Measurements from ENCODE around the gene AIM2.
"Not testable (repeated sequence)": the region's sequence is repeated elsewhere in the genome, so short reads cannot be mapped to it uniquely, and the experiment has no call there.

AIM2 gene, protein sequence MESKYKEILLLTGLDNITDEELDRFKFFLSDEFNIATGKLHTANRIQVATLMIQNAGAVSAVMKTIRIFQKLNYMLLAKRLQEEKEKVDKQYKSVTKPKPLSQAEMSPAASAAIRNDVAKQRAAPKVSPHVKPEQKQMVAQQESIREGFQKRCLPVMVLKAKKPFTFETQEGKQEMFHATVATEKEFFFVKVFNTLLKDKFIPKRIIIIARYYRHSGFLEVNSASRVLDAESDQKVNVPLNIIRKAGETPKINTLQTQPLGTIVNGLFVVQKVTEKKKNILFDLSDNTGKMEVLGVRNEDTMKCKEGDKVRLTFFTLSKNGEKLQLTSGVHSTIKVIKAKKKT

GRCh38 chr1:159076438-159077119 is at the start of gene AIM2:
AIM2 (minus strand) TSS chr1:159076766; CDS start chr1:159073499, 3,267 bp downstream.
- no peak for DNase-seq

DNA sequence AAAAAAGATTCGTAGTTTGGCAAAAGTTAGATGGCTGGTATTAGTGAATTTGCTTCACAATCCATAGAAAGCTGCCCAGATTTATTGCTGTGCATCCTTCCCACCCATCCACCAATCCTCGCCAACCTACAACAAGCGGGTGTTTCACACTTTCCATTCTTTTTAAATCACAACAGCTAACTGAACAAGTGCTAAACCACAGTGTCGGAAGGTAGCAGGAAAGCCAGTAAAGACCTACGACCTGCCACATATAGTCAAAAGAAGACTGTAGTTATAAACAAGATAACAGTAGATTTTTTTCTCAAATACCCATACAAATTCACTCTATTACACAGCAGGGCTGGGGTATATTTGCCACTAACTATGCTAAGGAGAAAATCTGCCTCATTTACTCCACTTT is 47.0 kb upstream of the AIM2 start:
- DNase-seq, result no peak

DNA sequence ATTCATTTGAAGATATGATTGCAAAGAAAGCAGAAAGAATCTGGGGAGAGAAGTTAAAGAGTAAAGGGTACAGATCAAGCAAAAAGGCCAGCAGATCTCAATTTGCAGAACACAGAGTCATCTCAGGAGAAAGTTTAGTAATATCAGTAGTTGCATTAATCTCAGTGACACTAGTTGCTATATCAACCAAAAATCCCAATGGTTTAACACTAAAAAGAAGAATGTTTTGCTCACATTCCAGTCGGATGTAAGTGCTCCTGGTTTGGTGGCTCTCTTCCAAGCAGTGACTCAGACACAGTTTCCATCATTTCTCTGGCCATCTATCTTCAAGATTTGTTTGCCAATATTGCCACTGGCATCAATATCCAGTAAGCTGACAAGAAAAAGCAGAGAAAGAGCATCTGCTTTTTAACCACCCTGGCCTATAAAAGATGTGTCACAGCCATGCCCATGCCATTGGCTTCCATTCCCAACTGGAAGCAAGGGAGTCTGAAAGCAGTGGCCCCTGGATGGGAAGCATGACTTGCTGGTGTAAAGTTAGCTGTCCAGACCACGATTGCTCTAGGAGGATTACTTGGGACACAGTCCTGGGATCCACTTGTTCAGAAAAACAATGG is 45.5 kb upstream of the AIM2 start:
- no peak for DNase-seq

DNA sequence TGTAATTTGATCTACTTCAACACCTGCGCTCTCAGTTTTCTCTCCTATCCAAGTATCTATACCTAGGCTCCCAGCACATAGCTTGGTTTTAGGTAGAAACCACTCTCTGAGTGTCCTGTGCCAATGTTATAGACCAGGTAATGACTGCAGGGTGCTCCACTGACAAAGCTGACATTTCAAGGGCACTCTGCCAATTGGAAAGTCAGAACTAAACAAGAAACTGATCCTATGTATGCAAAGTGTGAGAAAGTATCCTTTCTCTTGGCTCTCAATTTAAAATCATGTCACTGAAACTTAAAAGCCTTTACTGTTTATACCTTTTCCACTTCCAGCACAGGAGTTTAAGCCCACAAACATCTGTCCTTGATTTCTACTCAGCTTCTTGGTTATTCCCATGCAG is 45.0 kb upstream of the AIM2 start:
- DNase-seq, result no peak

- DNase-seq, result no peak
Measured at GRCh38 chr1:159120317-159120716, 43.8 kb upstream of the AIM2 start.

GRCh38 chr1:159113596-159114433 is 37.2 kb upstream of the AIM2 start:
- DNase-seq, result no peak

DNA sequence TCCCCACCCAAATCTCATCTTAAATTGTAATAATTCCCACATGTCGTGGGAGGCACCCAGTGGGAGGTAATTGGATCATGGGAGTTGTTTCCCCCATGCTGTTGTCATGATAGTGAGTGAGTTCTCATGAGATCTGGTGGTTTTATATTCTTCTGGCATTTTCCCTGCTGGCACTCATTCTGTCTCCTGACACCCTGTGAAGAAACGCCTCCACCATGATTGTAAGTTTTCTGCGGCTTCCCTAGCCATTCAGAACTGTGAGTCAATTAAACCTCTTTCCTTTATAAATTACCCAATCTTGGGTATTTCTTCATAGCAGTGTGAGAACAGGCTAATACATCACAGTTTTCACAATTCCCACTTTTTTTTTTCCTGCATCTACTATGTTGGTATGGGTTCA is 26.5 kb upstream of the AIM2 start:
- DNase-seq, result not testable (repeated sequence)

DNA sequence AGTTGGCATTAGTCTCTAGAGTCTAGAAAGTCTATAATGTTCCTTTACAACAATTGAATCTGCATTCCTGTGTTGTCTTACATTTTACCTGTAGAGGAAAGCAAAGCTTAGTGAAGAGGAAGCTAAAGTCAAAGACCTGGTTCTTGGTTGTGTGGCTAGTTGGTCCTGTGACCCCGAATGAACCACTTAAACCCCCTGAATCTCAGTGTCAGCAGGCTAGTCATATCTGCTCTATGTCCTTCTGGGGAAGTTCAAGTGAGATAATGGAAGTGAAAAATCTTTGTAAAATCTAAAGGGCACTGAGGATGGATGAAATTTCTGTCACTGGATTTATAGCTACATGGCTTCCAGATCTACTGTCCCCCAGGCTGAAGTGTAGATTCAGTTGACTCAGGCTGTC is 24.0 kb upstream of the AIM2 start:
- DNase-seq, result no peak

GRCh38 chr1:159098596-159098995 is 22.0 kb upstream of the AIM2 start:
- DNase-seq, result no peak

DNA sequence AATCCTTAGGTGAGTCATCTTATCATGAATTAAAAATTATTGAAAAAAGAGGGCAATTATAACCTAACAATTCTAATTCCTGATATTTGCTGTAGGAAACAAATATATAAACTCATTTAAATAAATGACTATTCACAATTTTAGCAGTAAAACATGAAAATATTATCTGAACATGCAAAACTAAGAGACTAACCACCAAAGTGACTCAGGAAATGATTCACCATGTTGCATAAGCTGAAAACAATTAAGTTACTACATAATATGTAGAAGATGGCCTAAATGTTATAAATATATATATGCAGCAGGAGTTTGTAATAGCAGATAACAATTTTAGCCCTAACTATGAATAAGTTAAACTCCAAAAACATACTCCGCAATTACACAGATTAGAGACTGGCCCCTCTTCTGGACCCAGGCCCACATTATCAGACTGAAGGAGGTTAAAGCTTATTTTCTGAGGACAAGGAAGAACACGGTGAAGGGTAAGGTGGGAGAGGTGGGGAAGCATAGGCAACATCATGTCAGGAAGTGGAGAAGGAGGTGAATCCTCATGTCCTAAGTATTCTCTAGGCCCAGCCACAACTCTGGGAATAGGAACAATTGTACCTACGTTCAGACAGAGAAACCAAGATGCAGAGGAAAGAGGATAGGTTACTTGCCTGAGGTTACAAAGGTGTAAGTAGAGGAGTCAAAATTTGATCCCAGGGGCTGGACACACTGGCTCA is 15.6 kb upstream of the AIM2 start:
- DNase-seq, result no peak

GRCh38 chr1:159091607-159092031 is 15.1 kb upstream of the AIM2 start:
- no peak for DNase-seq

DNA sequence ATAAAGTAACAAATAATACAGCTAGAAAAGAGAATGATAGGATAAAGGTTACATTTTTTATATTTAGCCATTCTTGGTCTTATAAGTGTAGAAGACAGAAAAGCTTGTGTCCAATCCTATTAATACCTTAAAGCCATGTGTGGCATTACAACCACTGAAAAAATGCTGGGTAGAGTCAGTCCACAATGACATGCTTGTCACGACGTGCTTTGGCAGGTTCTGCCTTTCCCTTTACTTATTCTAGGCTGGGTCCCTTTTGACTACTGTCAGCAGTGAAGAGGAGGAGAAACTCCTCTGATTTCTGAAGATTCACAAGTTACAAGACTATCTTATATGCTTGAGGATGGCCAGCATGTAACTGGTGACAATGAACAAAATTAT is 14.6 kb upstream of the AIM2 start:
- no peak for DNase-seq

DNA sequence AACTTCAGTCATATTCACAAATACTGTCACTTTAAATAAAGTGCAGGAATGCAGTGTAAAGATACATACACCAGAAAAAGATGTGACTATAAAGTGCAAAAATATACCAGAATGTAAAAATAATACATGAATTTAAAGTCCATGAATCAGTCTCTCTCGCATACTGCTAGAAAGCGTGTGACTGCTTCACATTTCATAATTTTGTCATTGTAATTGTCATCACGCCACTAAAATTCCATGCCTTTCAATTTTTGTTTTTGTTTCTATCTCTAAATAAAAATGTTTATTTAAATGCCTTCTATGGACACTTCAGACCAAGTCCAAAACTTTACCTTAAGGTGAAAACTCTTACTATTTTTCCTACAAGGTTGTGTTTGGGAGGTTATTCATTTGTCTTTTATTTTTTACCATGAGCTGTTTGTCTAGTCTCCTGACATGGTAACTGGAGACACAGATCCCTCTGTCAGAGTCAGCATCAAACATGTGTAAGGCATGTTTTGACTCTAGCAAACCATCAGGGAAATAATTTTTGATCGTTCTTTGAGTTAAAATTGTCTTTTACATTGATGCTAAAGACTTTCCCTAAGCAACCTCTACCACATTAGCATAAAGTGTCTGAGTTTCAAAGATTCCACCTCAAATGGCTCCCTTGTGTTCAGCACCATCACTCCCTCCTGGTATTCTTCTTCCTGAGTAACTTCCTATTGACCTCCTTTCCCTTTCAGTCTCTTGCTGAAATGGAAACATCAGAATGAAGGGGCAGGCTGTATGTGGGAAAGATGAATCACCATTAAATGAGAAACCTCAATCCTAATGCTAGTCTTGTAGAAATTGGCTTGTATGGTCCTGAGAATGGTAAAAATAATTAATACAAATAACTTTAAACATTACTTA is 14.0 kb upstream of the AIM2 start:
- no peak for DNase-seq

- no peak for DNase-seq
Measured at GRCh38 chr1:159089184-159089791, 12.7 kb upstream of the AIM2 start.

DNA sequence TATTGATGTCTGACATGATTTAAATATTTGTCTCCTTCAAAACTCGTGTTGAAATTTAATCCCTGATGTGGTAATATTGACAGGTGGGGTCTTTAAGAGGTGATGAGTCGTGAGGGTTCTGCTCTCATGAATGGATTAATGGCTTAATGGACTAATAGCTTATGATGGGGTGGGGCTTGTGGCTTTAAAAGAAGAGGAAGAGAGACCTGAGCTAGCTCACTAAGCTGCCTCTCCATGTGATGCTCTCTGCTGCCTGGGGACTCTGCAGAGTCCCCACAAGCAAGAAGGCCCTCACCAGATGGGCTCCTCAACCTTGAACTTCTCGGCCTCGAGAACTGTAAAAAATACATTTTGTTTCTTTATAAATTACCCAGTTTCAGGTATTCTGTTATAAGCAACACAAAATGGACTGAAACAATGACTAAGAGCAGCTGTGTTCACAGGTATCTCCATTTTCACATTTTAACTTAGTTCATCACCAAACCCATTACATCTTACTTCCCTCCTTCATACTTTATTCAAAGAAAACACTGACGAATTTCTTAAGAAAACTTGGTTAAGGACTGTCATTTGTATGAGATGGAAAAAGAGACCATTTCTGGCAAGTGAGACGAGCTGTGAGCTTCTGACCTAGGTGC is 12.1 kb upstream of the AIM2 start:
- no peak for DNase-seq

DNA sequence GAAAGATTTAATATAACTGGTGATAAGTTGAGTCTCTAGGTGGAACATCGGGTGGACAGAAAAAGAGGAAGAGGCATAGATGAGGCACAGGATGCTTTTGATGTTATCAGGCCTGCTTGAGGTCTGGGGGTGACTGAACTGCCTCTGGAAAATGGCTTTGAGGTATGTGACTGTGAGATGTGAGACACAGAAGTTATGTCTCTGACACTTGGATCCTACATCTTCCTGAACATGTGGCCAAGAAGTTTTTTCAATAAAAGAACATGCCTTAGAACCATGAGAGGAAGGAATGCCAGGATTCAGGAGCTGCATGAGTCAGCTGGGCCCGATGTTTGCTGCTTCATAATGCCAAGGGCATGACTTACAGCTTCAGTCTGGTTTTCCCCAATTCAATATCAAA is 11.5 kb upstream of the AIM2 start:
- no peak for DNase-seq

DNA sequence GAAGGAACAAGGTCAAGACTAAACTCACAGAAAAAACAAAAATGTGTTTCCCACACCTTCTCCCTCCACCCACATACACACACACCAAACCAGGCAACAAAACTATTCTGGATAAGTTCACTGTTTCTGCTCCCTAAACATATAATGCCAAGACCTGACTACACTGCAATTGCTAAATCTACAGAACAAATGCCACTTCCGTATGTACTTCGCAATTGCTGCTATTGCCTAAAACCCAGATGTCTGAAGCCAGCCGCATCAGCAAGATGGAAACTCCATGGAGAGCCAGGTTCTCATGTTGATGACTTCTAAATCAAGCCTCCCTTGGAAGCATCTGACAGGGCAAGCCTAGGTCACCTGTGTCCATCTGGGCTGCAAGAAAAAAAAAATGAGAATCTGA is 8.3 kb upstream of the AIM2 start:
- DNase-seq, result no peak

DNA sequence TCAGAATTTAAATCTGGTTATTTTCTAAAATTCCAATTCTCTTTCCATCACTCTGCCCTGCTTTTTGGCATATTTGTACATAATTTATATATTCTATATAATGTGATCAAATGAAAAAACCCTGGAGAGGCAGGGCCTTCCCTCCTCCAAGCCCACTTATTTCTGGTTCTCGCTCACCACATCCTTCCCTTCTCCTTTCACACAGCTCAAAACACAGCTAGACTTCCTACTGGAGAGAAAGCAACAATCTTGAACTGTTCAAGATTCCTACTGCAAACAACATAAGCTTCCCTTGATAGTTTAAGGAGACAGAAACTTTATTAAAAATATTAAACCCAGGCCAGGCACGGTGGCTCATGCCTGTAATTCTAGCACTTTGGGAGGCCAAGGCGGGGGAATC is 7.6 kb upstream of the AIM2 start:
- no peak for DNase-seq

GRCh38 chr1:159083013-159083412 is 6.4 kb upstream of the AIM2 start:
- no peak for DNase-seq

DNA sequence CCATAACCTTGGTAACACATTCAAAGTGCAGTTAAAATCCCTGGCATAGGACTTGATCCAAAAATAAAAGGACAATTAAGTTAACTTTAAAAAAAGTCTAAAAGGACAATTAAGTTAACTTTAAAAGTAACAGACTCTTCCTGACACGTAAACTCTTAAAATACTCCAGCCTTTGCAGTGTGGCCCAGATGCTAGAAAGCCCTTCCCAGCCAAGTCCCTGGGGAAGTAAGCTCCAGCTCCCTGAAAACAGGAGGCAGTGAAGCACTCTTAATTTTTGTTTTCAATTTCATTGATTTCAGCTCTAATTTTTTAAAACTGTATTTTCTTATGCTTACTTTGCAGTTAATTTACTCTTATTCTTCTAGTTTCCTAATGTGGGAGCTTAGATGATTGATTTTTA is 5.1 kb upstream of the AIM2 start:
- DNase-seq, result no peak

DNA sequence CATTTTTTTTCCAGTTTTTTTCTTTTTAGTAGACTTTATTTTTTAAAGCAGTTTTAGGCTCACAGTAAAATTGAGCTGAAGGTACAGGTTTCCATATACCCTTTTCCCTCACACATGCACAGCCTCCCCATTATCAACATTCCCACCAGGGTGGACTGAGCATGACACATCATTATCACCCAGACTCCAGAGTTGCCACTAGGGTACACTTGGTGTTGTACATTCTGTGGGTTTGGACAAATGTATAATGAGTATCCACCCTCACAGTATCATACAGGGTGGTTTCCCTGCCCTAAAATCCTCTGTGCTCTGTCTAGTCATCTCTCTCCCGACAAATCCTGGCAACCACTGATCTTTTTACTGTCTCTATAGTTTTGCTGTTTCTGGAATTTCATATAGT is 3.0 kb upstream of the AIM2 start:
- no peak for DNase-seq

Measured in NCI-H187 (cell line).